ENCODE data around the gene EDC3.

- TF ChIP-seq, protein P1, sequence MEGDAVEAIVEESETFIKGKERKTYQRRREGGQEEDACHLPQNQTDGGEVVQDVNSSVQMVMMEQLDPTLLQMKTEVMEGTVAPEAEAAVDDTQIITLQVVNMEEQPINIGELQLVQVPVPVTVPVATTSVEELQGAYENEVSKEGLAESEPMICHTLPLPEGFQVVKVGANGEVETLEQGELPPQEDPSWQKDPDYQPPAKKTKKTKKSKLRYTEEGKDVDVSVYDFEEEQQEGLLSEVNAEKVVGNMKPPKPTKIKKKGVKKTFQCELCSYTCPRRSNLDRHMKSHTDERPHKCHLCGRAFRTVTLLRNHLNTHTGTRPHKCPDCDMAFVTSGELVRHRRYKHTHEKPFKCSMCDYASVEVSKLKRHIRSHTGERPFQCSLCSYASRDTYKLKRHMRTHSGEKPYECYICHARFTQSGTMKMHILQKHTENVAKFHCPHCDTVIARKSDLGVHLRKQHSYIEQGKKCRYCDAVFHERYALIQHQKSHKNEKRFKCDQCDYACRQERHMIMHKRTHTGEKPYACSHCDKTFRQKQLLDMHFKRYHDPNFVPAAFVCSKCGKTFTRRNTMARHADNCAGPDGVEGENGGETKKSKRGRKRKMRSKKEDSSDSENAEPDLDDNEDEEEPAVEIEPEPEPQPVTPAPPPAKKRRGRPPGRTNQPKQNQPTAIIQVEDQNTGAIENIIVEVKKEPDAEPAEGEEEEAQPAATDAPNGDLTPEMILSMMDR (IDR thresholded peaks at IDR 0.05; ENCODE audit: insufficient read depth, low read length, poor library complexity, severe bottlenecking), result no peak
- TF ChIP-seq EZH2phosphoT487 (conservative IDR thresholded peaks at IDR 0.05; ENCODE audit: low read length), result no peak
Observed at GRCh38 chr15:74646480-74646879, 49.3 kb downstream of the EDC3 start.
